ENCODE measurements around the gene TP53BP1. TPM values are rescaled to one million over a fixed set of nuclear protein-coding genes. Genes with fewer than 3 reads are reported as not detected.
A peak's percentile ranks its signal among the peaks of the same experiment; 100 is the strongest.
"Not testable (repeated sequence)": the region's sequence is repeated elsewhere in the genome, so short reads cannot be mapped to it uniquely, and the experiment has no call there.

TP53BP1 gene
- total RNA-seq, 2 donors from 2014 or later: 29.9 to 30.9 TPM

DNA sequence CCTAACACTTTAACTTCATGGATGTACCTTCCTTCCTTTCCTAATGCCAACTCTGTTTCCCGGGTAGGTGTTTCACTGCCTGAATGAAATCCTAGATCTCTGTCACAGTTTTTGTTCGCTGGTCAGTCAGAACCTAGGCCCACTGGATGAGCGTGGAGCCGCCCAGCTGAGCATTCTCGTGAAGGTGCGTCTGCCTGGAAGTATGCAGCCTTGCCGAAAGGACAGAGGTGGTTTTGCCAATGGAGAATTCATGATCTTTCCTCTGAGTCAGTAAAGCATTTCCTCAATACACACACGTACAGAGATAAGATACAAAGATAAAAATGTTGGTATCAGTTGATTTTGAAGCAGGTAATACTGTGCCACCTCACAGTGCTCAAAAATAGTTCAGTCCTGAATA, 89.3 kb downstream of the TP53BP1 start:
- Mint-ChIP-seq H3K4me3 (no peak overlapping the region), H3K4me1 (peaks cover 5% of the 10 kb centered on the region), H3K36me3 (ENCODE audit: low read depth) (peaks cover 99% of the 10 kb centered on the region), H3K9me3 (no peaks in the 10 kb centered on the region), H3K27ac (peak overlapping the region; percentile 58), H3K27me3 (no peaks in the 10 kb centered on the region)
- no peak for ATAC-seq (replicated peaks)

DNA sequence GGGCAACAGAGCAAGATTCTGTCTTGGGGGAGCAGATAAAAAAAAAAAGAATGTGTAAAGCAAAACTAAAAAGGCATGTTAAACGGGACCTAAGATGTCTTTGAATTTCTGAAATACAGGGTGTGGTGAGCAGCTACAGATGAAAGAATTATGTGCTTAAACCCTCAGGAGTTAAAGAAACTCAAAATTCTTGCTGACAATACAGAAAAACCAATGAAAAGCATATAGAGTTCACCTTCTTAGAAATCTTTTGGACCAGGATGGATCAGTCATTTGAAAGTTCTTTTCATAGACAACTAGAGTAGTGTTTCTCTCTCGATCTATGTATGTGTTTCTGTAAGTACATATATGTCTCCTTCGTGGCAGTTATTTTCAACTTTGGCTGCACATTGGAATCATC, 90.7 kb downstream of the TP53BP1 start:
- H3K36me3 Mint-ChIP-seq (ENCODE audit: low read depth): peaks cover 99% of the 10 kb centered on the region
- H3K4me1 Mint-ChIP-seq: peaks cover 5% of the 10 kb centered on the region
- no peak overlapping the region for H3K4me3 Mint-ChIP-seq
- peak overlapping the region; percentile 58 for H3K27ac Mint-ChIP-seq
- H3K27me3 Mint-ChIP-seq: no peaks in the 10 kb centered on the region
- no peaks in the 10 kb centered on the region for H3K9me3 Mint-ChIP-seq
- no peak for ATAC-seq (replicated peaks)

DNA sequence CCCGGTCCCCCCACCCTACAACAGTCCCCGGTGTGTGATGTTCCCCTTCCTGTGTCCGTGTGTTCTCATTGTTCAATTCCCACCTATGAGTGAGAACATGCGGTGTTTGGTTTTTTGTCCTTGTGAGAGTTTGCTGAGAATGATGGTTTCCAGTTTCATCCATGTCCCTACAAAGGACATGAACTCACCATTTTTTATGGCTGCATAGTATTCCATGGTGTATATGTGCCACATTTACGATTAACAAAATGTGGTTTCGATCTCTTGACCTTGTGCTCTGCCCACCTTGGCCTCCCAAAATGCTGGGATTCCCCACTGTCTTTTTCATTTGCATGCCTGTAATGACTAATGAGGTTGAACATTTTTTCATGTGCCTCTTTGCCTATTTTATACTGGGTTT, 99.4 kb downstream of the TP53BP1 start:
- ATAC-seq (replicated peaks); H3K27me3 Mint-ChIP-seq; H3K4me1 Mint-ChIP-seq; H3K4me3 Mint-ChIP-seq; H3K27ac Mint-ChIP-seq; H3K9me3 Mint-ChIP-seq: not testable (repeated sequence)
- peaks cover 90% of the 10 kb centered on the region for H3K36me3 Mint-ChIP-seq (ENCODE audit: low read depth)

GRCh38 chr15:43390723-43391122, 102.2 kb downstream of the TP53BP1 start:
- peaks cover 5% of the 10 kb centered on the region for H3K4me1 Mint-ChIP-seq
- ATAC-seq (replicated peaks): no peak
- no peak overlapping the region for H3K27ac Mint-ChIP-seq
- H3K27me3 Mint-ChIP-seq: no peaks in the 10 kb centered on the region
- no peaks in the 10 kb centered on the region for H3K9me3 Mint-ChIP-seq
- no peak overlapping the region for H3K4me3 Mint-ChIP-seq
- H3K36me3 Mint-ChIP-seq (ENCODE audit: low read depth): peaks cover 90% of the 10 kb centered on the region

GRCh38 chr15:43383070-43383469, 109.9 kb downstream of the TP53BP1 start:
- H3K27me3 Mint-ChIP-seq: no peaks in the 10 kb centered on the region
- no peak overlapping the region for H3K4me3 Mint-ChIP-seq
- no peak overlapping the region for H3K27ac Mint-ChIP-seq
- no peaks in the 10 kb centered on the region for H3K9me3 Mint-ChIP-seq
- ATAC-seq (replicated peaks): no peak
- H3K4me1 Mint-ChIP-seq: no peaks in the 10 kb centered on the region
- H3K36me3 Mint-ChIP-seq (ENCODE audit: low read depth): peaks cover 96% of the 10 kb centered on the region

DNA sequence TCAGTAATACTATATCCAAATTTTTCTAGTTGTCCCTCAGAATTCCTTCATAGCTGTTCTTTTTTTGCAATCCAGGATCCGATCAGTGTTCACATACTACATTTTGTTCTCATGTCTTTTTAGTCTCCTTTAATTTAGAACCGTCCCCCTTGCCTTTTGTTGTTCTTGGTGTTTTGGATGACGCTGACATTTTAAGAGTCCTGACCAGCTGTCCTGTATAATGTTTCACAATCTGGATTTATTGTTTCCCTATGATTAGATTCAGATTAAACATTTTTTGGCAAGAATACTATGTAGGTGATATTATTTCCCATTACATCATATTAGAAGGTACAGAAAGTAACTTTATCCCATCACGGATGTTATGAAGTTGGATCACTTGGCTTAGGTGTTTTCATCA, 110.6 kb downstream of the TP53BP1 start:
- Mint-ChIP-seq H3K36me3 (ENCODE audit: low read depth) (peaks cover 96% of the 10 kb centered on the region), H3K27ac (no peak overlapping the region)
- ATAC-seq (replicated peaks): no peak

GRCh38 chr15:43378601-43379000, 114.4 kb downstream of the TP53BP1 start:
- no peak overlapping the region for H3K4me3 Mint-ChIP-seq
- H3K27ac Mint-ChIP-seq: no peak overlapping the region

More for the DNA sequence above, 110.6 kb downstream of the TP53BP1 start:
- Mint-ChIP-seq H3K4me1 (no peaks in the 10 kb centered on the region), H3K9me3 (no peaks in the 10 kb centered on the region), H3K4me3 (no peak overlapping the region), H3K27me3 (no peaks in the 10 kb centered on the region)

DNA sequence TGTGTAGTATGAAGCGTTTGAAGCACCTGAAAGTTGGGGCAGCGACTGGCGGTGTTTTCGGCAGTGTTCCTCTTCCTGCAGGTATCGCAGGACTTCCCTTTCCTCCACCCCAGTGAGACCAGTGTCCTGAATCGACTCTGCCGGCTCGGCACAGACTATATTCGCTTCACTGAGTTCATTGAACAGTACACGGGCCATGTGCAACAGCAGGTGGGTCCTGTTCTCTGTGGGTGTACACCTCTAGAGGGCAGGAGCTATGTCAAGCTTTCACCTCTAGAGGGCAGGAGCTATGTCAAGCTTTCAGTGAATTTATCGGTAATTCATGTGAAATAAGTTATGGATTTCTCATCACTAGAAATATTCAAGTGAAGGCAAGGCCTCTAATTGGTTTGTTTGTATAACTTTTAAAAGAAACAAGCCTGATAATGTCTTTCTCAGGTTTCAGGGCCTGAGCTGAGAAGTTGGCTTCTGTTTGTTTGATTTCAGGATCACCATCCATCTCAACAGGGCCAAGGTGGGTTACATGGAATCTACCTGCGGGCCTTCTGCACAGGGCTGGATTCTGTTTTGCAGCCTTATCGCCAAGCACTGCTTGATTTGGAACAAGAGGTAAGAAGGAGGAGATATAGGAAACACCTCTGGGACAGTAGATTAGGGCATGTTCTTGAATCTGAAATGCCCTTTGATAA, 116.8 kb downstream of the TP53BP1 start:
- Mint-ChIP-seq H3K27me3 (no peaks in the 10 kb centered on the region), H3K4me3 (no peak overlapping the region), H3K4me1 (peaks cover 22% of the 10 kb centered on the region), H3K9me3 (no peaks in the 10 kb centered on the region), H3K36me3 (ENCODE audit: low read depth) (peaks cover 57% of the 10 kb centered on the region), H3K27ac (no peak overlapping the region)
- peak; percentile 37 for ATAC-seq (replicated peaks)

More at GRCh38 chr15:43378601-43379000, 114.4 kb downstream of the TP53BP1 start:
- H3K4me1 Mint-ChIP-seq: peaks cover 7% of the 10 kb centered on the region
- H3K36me3 Mint-ChIP-seq (ENCODE audit: low read depth): peaks cover 79% of the 10 kb centered on the region
- ATAC-seq (replicated peaks): no peak
- no peaks in the 10 kb centered on the region for H3K27me3 Mint-ChIP-seq
- no peaks in the 10 kb centered on the region for H3K9me3 Mint-ChIP-seq

- H3K27me3 Mint-ChIP-seq: no peaks in the 10 kb centered on the region
- peak within 1 kb of the TSS; percentile 89 for H3K27ac Mint-ChIP-seq
- peaks cover 41% of the 10 kb centered on the region for H3K4me1 Mint-ChIP-seq
- ATAC-seq (replicated peaks): peak; percentile 94
- peaks cover 8% of the 10 kb centered on the region for H3K9me3 Mint-ChIP-seq
- H3K4me3 Mint-ChIP-seq: peak within 1 kb of the TSS; percentile 86
- peaks cover 41% of the 10 kb centered on the region for H3K36me3 Mint-ChIP-seq (ENCODE audit: low read depth)
Observed at GRCh38 chr15:43370975-43371974, 121.7 kb downstream of the TP53BP1 start, which contains the start of the genes TUBGCP4 and ZSCAN29. Gene TUBGCP4 (plus strand): TSS chr15:43371101. CDS start chr15:43371355, 254 bp downstream. Gene ZSCAN29 (minus strand): TSS chr15:43371043. CDS start chr15:43369913, 1,130 bp downstream.

- H3K9me3 Mint-ChIP-seq: peaks cover 11% of the 10 kb centered on the region
- peak overlapping the region; percentile 89 for H3K27ac Mint-ChIP-seq
- H3K4me3 Mint-ChIP-seq: peak overlapping the region; percentile 86
- ATAC-seq (replicated peaks): peak; percentile 68
- peaks cover 39% of the 10 kb centered on the region for H3K4me1 Mint-ChIP-seq
- H3K27me3 Mint-ChIP-seq: no peaks in the 10 kb centered on the region
- peaks cover 44% of the 10 kb centered on the region for H3K36me3 Mint-ChIP-seq (ENCODE audit: low read depth)
Observed at GRCh38 chr15:43370310-43370974, 122.5 kb downstream of the TP53BP1 start.

- no peak overlapping the region for H3K4me3 Mint-ChIP-seq
- H3K27me3 Mint-ChIP-seq: no peaks in the 10 kb centered on the region
- H3K4me1 Mint-ChIP-seq: peaks cover 6% of the 10 kb centered on the region
- no peak for ATAC-seq (replicated peaks)
- H3K9me3 Mint-ChIP-seq: peaks cover 28% of the 10 kb centered on the region
- no peak overlapping the region for H3K27ac Mint-ChIP-seq
- peaks cover 85% of the 10 kb centered on the region for H3K36me3 Mint-ChIP-seq (ENCODE audit: low read depth)
Observed at GRCh38 chr15:43361313-43361903, 131.5 kb downstream of the TP53BP1 start.

DNA sequence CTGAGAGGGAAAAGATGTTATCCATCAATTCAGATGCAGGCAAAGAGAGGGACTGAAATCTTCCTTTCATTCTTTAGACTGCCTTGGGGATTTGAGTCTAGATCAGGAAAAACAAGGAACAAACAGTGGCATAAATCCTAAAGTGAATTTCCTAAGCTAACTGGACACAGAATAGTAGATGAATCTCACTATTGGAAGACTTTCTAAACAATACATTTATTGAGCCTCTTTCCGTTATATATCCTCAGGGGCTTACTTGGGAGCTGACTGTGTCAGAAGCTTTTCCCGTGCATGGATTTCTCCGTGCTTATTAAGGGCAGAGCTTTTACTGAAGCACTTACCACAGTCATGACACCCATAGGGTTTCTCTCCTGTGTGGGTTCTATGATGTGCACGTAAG, 132.1 kb downstream of the TP53BP1 start:
- ATAC-seq (replicated peaks): no peak
- H3K36me3 Mint-ChIP-seq (ENCODE audit: low read depth): peaks cover 84% of the 10 kb centered on the region

More for the DNA sequence above, 132.1 kb downstream of the TP53BP1 start:
- H3K27ac Mint-ChIP-seq: no peak overlapping the region
- no peaks in the 10 kb centered on the region for H3K27me3 Mint-ChIP-seq
- no peak overlapping the region for H3K4me3 Mint-ChIP-seq
- peaks cover 6% of the 10 kb centered on the region for H3K4me1 Mint-ChIP-seq
- H3K9me3 Mint-ChIP-seq: peaks cover 25% of the 10 kb centered on the region
